ENCODE measurements around the gene EXOC3L2. TPM values are rescaled to one million over a fixed set of nuclear protein-coding genes. Genes with fewer than 3 reads are reported as not detected.

The EXOC3L2 gene
- polyA plus RNA-seq, 1 experiment: 0.04 TPM

DNA sequence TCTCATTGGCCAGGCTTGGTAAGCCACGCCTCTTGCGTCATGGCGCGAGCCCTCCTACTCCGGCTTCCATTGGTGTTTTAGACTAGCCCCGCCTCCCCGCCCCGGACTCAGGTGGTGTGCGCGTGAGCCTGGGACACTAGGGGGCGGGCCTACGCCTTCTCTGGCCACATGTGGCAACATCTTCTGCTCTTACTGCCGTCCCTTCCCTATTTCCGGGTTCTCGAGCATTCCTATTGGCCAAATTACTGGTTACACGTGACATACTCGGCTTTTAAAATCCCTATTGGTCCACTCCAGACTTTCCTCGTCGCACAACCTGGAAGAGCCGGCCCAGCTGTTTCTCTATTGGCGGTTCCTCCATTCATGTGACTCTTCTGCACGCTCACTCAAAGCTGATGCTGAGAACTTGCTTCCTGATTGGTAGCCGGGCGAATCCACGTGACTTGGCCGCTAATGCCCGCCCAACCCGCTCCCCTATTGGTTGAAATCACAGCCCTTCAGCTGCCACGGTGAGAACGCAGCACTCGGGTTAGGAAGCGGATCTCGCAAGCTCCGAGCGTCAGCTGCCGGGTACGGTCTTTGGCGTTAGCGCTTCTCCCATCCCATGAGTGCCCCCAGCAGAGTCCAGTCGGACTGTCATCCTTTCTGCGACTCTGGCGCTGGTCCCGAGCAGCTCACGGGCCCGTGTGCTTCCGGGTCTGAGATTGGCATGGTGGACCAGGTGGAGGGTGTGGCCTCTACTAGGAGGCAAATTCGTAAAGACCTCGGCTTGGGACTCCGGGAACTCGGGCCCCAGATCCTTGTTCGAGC is 66.7 kb downstream of the EXOC3L2 start, which contains the start of gene BLOC1S3:
Gene BLOC1S3 (plus strand): TSS at position 523 of the 810 bp plus-strand sequence. CDS start 513 bp downstream, outside the sequence.
- peak; percentile 100 for DNase-seq (ENCODE audit: low read depth)
- ChIA-PET POLR2A (interaction anchor here (0.7 kb wide), 1 partner anchor 9 kb away, joined by 3 read pairs; no protein-coding TSS in a partner anchor), CTCF (interaction anchor here (0.9 to 1.9 kb wide), 10 partner anchors 9 to 160 kb away, joined by 3 to 6 read pairs (median 4); partner anchors contain the start of genes NKPD1 and PPP1R37)
- Histone ChIP-seq H3K36me3 (ENCODE audit: control insufficient read depth, insufficient read depth, low read length) (peaks cover 3% of the 10 kb centered on the region; the same call in 1 of the 2 replicates), H3K27me3 (ENCODE audit: control insufficient read depth, insufficient read depth, low read length) (no peaks in the 10 kb centered on the region), H3K4me3 (ENCODE audit: low read depth, low read length) (peak within 1 kb of the TSS; percentile 92)
- TF ChIP-seq, protein P1, sequence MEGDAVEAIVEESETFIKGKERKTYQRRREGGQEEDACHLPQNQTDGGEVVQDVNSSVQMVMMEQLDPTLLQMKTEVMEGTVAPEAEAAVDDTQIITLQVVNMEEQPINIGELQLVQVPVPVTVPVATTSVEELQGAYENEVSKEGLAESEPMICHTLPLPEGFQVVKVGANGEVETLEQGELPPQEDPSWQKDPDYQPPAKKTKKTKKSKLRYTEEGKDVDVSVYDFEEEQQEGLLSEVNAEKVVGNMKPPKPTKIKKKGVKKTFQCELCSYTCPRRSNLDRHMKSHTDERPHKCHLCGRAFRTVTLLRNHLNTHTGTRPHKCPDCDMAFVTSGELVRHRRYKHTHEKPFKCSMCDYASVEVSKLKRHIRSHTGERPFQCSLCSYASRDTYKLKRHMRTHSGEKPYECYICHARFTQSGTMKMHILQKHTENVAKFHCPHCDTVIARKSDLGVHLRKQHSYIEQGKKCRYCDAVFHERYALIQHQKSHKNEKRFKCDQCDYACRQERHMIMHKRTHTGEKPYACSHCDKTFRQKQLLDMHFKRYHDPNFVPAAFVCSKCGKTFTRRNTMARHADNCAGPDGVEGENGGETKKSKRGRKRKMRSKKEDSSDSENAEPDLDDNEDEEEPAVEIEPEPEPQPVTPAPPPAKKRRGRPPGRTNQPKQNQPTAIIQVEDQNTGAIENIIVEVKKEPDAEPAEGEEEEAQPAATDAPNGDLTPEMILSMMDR (IDR thresholded peaks at IDR 0.05; ENCODE audit: insufficient read depth, low read depth, low read length): peak; percentile 35; the same call in 1 of the 2 replicates

DNA sequence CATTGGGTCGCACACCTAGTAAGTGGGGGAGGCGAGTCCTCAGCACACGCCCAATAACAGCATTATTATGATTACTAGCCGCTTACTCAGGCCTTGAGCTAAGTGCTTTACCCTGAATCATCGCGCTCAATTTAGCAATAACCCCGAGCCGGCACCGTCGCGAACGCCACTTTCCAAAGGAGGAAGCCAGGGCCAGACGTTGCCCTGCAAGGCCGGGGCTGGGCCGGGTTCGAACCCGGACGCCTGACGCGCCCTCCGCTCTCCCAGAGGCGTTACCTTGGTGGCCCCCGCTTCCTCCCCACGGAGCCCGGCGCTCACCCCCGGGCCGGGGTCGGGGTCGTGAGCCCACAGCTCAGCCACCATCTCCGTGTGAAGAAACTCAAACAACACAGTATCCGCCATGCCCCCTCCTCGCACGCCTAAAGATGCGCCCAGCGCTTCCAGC is 67.4 kb downstream of the EXOC3L2 start, which contains the start of gene TRAPPC6A:
Gene TRAPPC6A (minus strand): TSS at position 421 of the 445 bp plus-strand sequence. CDS start 19 bp downstream, at position 402.
- ChIA-PET POLR2A (interaction anchor here (0.7 kb wide), 1 partner anchor 9 kb away, joined by 3 read pairs; no protein-coding TSS in a partner anchor), CTCF (interaction anchor here (0.9 to 1.9 kb wide), 7 partner anchors 14 to 161 kb away, joined by 3 to 6 read pairs (median 5); partner anchors contain the start of genes NKPD1 and PPP1R37)
- no peak for DNase-seq (ENCODE audit: low read depth)
- Histone ChIP-seq H3K27me3 (ENCODE audit: control insufficient read depth, insufficient read depth, low read length) (no peaks in the 10 kb centered on the region), H3K4me3 (ENCODE audit: low read depth, low read length) (peak within 1 kb of the TSS; percentile 92), H3K36me3 (ENCODE audit: control insufficient read depth, insufficient read depth, low read length) (peaks cover 3% of the 10 kb centered on the region; the same call in 1 of the 2 replicates)
- TF ChIP-seq, protein P1 (IDR thresholded peaks at IDR 0.05; ENCODE audit: insufficient read depth, low read depth, low read length): no peak

DNA sequence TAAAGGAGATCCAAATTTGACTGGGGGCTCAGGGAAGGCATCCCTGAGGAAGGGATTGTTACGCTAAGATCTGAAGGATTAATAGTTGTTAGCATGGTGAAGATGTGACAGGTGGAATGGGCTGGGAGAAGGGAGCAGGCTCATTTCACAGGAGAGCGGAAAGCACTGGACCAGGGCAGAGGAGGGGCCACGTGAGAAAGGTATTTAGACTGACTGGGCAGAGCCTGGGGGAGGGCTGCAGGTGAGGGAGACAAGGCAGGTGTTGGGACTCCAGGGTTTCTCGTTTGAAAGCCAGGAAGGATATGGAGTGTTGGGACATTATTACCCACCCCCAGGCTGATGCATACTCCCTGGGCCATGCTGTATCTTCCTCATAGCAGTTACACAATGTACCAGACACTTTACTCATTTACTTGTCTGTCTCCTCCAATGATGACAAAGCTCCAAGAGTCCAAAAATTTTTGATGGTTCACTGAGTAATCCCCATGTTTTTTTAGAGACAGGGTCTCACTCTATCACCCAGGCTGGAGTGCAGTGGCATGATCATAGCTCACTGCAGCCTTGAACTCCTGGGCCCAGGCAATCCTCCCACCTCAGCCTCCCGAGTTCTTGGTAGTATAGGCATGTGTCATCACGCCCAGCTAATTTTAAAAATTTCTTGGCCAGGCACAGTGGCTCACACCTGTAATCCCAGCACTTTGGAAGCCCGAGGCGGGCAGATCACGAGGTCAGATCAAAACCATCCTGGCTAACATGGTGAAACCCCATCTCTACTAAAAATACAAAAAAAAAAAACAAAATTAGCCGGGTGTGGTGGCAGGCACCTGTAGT is 69.5 kb downstream of the EXOC3L2 start:
- TF ChIP-seq, protein P1 (IDR thresholded peaks at IDR 0.05; ENCODE audit: insufficient read depth, low read depth, low read length): no peak
- no peak overlapping the region for H3K4me3 ChIP-seq (ENCODE audit: low read depth, low read length)
- ChIA-PET CTCF (no interaction called here), POLR2A (no interaction called here)
- no peak for DNase-seq (ENCODE audit: low read depth)
- no peaks in the 10 kb centered on the region for H3K36me3 ChIP-seq (ENCODE audit: control insufficient read depth, insufficient read depth, low read length)
- H3K27me3 ChIP-seq (ENCODE audit: control insufficient read depth, insufficient read depth, low read length): no peaks in the 10 kb centered on the region

DNA sequence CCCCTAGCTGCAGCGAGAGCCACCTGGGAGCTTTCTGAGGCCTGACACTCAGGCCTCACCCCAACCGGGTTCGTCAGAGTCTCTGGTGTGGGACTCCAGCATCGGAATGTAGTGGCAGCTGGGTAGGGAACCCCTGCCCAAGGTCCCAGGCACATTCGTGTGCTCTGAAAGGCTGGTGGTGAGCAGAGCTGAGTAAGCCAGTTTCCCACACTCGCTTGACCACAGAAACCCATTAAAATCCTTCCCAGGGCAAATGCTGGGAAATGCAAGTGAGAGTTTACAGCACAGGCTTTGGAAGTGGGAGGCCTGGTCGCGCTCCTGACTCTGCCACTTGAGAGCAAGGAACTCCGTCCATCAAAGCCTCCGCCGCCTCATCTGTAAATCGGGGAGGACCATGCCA is 71.4 kb downstream of the EXOC3L2 start:
- POLR2A ChIA-PET: no interaction called here
- Histone ChIP-seq H3K36me3 (ENCODE audit: control insufficient read depth, insufficient read depth, low read length) (no peaks in the 10 kb centered on the region), H3K4me3 (ENCODE audit: low read depth, low read length) (no peak overlapping the region), H3K27me3 (ENCODE audit: control insufficient read depth, insufficient read depth, low read length) (no peaks in the 10 kb centered on the region)
- TF ChIP-seq, protein P1 (IDR thresholded peaks at IDR 0.05; ENCODE audit: insufficient read depth, low read depth, low read length): no peak
- DNase-seq (ENCODE audit: low read depth): no peak
- CTCF ChIA-PET: interaction anchor here (1.7 kb wide), 1 partner anchor 13 kb away, joined by 3 read pairs; no protein-coding TSS in a partner anchor
